MM.1S (cell line): ENCODE data around the gene TTC19.

Experiments
- DNase-seq: peaks from one replicate; pipeline ENCODE4 v3.0.0-alpha.2; 2015
- H2AFZ ChIP-seq: fragments of 300-600 bp; sonication (generic); 2 replicates; pipeline ENCODE4 v1.6.0; 2016; ENCODE audit warnings: antibody characterized with exemption, low read length
- H3F3A ChIP-seq: fragments of 300-600 bp; sonication (generic); 2 replicates; pipeline ENCODE4 v1.6.1; 2016; ENCODE audit warnings: mild to moderate bottlenecking, antibody characterized with exemption, low read length, moderate library complexity, mixed read lengths; ENCODE audit not compliant: insufficient read depth
- H3K27ac ChIP-seq: fragments of 300-600 bp; sonication (generic); 2 replicates; pipeline ENCODE4 v1.5.1; 2016; ENCODE audit warnings: mild to moderate bottlenecking, low read length
- H3K27me3 ChIP-seq: fragments of 300-600 bp; sonication (generic); replicated peaks from 2 replicates; pipeline ENCODE4 v1.6.0; 2016; ENCODE audit warnings: low read length; ENCODE audit not compliant: insufficient read depth
- H3K36me3 ChIP-seq: fragments of 300-600 bp; sonication (generic); replicated peaks from 2 replicates; pipeline ENCODE4 v1.6.1; 2016; ENCODE audit warnings: mild to moderate bottlenecking, low read length, mixed read lengths; ENCODE audit not compliant: insufficient read depth
- H3K4me1 ChIP-seq: fragments of 300-600 bp; sonication (generic); 2 replicates; pipeline ENCODE4 v1.6.1; 2016; ENCODE audit warnings: low read length, mixed read lengths
- H3K4me2 ChIP-seq: fragments of 300-600 bp; sonication (generic); 2 replicates; pipeline ENCODE4 v1.6.0; 2016; ENCODE audit warnings: low read depth, low read length
- H3K4me3 ChIP-seq: fragments of 300-600 bp; sonication (generic); 2 replicates; pipeline ENCODE4 v1.5.1; 2016; ENCODE audit warnings: low read length, mixed read lengths
- H3K79me2 ChIP-seq: fragments of 300-600 bp; sonication (generic); 2 replicates; pipeline ENCODE4 v1.6.1; 2016; ENCODE audit warnings: mixed run types, low read length, mixed read lengths
- H3K9ac ChIP-seq: fragments of 300-600 bp; sonication (generic); 2 replicates; pipeline ENCODE4 v1.6.1; 2016; ENCODE audit warnings: low read length, mixed read lengths
- H3K9me2 ChIP-seq: fragments of 300-600 bp; sonication (generic); replicated peaks from 2 replicates; pipeline ENCODE4 v1.6.1; 2016; ENCODE audit warnings: mild to moderate bottlenecking, low read length, mixed read lengths; ENCODE audit not compliant: insufficient read depth
- H3K9me3 ChIP-seq: fragments of 300-600 bp; sonication (generic); replicated peaks from 2 replicates; pipeline ENCODE4 v1.6.1; 2016; ENCODE audit warnings: mild to moderate bottlenecking, low read length, mixed read lengths; ENCODE audit not compliant: insufficient read depth
- H4K20me1 ChIP-seq: fragments of 300-600 bp; sonication (generic); 2 replicates; pipeline ENCODE4 v1.6.1; 2016; ENCODE audit warnings: mild to moderate bottlenecking, low read length, moderate library complexity, mixed read lengths; ENCODE audit not compliant: insufficient read depth
- CTCF ChIP-seq: fragments of 300-600 bp; sonication (generic); IDR thresholded peaks from 2 replicates; pipeline ENCODE4 v1.5.1; 2016; ENCODE audit warnings: antibody characterized with exemption, low read length, mixed read lengths
- EZH2 ChIP-seq: fragments of 300-600 bp; sonication (generic); optimal IDR thresholded peaks from 2 replicates; pipeline ENCODE3; 2017; ENCODE audit warnings: low read depth, mild to moderate bottlenecking, antibody characterized with exemption, low read length, mixed read lengths
- EZH2phosphoT487 ChIP-seq: fragments of 300-600 bp; sonication (generic); IDR thresholded peaks from 2 replicates; pipeline ENCODE4 v1.6.1; 2018; ENCODE audit warnings: antibody characterized with exemption, low read length

The TTC19 gene

GRCh38 chr17:16007439-16007838 is 7.8 kb downstream of the TTC19 start:
- no peaks in the 10 kb centered on the region for H3K9me2 ChIP-seq
- no peak for DNase-seq
- no peak for TF ChIP-seq EZH2phosphoT487
- no peak for TF ChIP-seq CTCF
- TF ChIP-seq EZH2: no peak
- H3F3A ChIP-seq: no peaks in the 10 kb centered on the region
- no peak overlapping the region for H3K4me2 ChIP-seq
- no peak overlapping the region for H3K9ac ChIP-seq
- no peaks in the 10 kb centered on the region for H3K9me3 ChIP-seq
- H3K79me2 ChIP-seq: peaks cover 21% of the 10 kb centered on the region
- H3K27ac ChIP-seq: no peak overlapping the region
- H3K36me3 ChIP-seq: peaks cover 14% of the 10 kb centered on the region
- H3K27me3 ChIP-seq: no peaks in the 10 kb centered on the region
- no peaks in the 10 kb centered on the region for H3K4me1 ChIP-seq
- H2AFZ ChIP-seq: no peak overlapping the region
- no peak overlapping the region for H3K4me3 ChIP-seq
- no peaks in the 10 kb centered on the region for H4K20me1 ChIP-seq

GRCh38 chr17:16013943-16014407 is 14.4 kb downstream of the TTC19 start:
- no peaks in the 10 kb centered on the region for H3F3A ChIP-seq
- no peak overlapping the region for H3K4me2 ChIP-seq
- H3K9me3 ChIP-seq: no peaks in the 10 kb centered on the region
- no peaks in the 10 kb centered on the region for H3K9me2 ChIP-seq
- no peak overlapping the region for H3K4me3 ChIP-seq
- no peak overlapping the region for H3K9ac ChIP-seq
- H4K20me1 ChIP-seq: 0 out of 2 replicates have a peak, but pooled peaks cover 8% of the 10 kb centered on the region
- no peak overlapping the region for H2AFZ ChIP-seq
- peaks cover 4% of the 10 kb centered on the region; the same call in 1 of the 2 replicates for H3K36me3 ChIP-seq
- H3K4me1 ChIP-seq: no peaks in the 10 kb centered on the region
- H3K27ac ChIP-seq: no peak overlapping the region
- peaks cover 51% of the 10 kb centered on the region for H3K79me2 ChIP-seq
- H3K27me3 ChIP-seq: no peaks in the 10 kb centered on the region
- TF ChIP-seq EZH2 (no peak), CTCF (peak; percentile 12; the same call in 1 of the 2 replicates), EZH2phosphoT487 (no peak)
- DNase-seq: no peak

- no peaks in the 10 kb centered on the region; the same call in 1 of the 2 replicates for H3K36me3 ChIP-seq
- no peaks in the 10 kb centered on the region for H3K9me2 ChIP-seq
- no peak for DNase-seq
- H3K4me1 ChIP-seq: no peaks in the 10 kb centered on the region
- no peak overlapping the region for H2AFZ ChIP-seq
- no peaks in the 10 kb centered on the region for H3K27me3 ChIP-seq
- no peak overlapping the region for H3K4me2 ChIP-seq
- no peaks in the 10 kb centered on the region for H3K9me3 ChIP-seq
- H3K27ac ChIP-seq: no peak overlapping the region
- no peak overlapping the region for H3K9ac ChIP-seq
- H4K20me1 ChIP-seq: 0 out of 2 replicates have a peak, but pooled peaks cover 3% of the 10 kb centered on the region
- peaks cover 47% of the 10 kb centered on the region for H3K79me2 ChIP-seq
- H3F3A ChIP-seq: no peaks in the 10 kb centered on the region
- no peak for TF ChIP-seq EZH2
- TF ChIP-seq EZH2phosphoT487: no peak
- no peak for TF ChIP-seq CTCF
- no peak overlapping the region for H3K4me3 ChIP-seq
Observed at GRCh38 chr17:16019347-16019746, 19.7 kb downstream of the TTC19 start.
